ENCODE data around the gene ASB13.

The ASB13 gene

DNA sequence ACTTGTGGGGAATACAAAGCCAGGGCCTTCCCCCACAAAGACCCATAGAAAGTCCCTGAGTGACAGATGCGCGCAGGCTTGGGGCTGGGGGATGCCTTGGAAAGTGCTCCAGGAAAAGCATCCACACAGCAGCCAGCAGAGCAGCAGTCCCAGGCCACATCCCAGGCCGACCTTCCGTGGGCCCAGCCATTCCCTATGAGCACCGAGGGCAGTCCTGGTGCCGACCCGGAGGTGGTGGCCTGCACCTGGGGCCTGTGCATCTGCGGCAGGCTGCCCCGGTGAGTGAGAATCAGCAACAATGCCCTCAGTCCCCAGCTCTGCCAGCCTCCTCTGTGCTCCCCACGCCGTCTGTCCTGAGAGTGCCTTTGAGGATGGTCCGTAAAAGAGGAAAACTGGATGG is 26.4 kb downstream of the ASB13 start:
- no peaks in the 10 kb centered on the region for H3K27me3 ChIP-seq (ENCODE audit: insufficient read depth, low read depth)
- no peak overlapping the region for H3K27ac ChIP-seq
- no peak overlapping the region for H2AFZ ChIP-seq (ENCODE audit: low read depth)
- no peak overlapping the region for H3K4me3 ChIP-seq (IDR thresholded peaks at IDR 0.05; ENCODE audit: insufficient read depth, low read depth, low read length)
- no peak overlapping the region for H3K9ac ChIP-seq
- H3K36me3 ChIP-seq (ENCODE audit: insufficient read depth), result peaks cover 6% of the 10 kb centered on the region; the same call in 1 of the 2 replicates
- TF ChIP-seq, protein P1, sequence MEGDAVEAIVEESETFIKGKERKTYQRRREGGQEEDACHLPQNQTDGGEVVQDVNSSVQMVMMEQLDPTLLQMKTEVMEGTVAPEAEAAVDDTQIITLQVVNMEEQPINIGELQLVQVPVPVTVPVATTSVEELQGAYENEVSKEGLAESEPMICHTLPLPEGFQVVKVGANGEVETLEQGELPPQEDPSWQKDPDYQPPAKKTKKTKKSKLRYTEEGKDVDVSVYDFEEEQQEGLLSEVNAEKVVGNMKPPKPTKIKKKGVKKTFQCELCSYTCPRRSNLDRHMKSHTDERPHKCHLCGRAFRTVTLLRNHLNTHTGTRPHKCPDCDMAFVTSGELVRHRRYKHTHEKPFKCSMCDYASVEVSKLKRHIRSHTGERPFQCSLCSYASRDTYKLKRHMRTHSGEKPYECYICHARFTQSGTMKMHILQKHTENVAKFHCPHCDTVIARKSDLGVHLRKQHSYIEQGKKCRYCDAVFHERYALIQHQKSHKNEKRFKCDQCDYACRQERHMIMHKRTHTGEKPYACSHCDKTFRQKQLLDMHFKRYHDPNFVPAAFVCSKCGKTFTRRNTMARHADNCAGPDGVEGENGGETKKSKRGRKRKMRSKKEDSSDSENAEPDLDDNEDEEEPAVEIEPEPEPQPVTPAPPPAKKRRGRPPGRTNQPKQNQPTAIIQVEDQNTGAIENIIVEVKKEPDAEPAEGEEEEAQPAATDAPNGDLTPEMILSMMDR (conservative IDR thresholded peaks at IDR 0.05; ENCODE audit: low read depth, low read length), result no peak
- H3K4me1 ChIP-seq (ENCODE audit: low read depth, poor library complexity, severe bottlenecking), result no peaks in the 10 kb centered on the region
- no peak overlapping the region for H3K4me2 ChIP-seq
- no peaks in the 10 kb centered on the region for H3K79me2 ChIP-seq (ENCODE audit: insufficient read depth, low read depth)
- no peaks in the 10 kb centered on the region for H4K20me1 ChIP-seq (ENCODE audit: insufficient read depth)

- Histone ChIP-seq H2AFZ (ENCODE audit: low read depth) (no peak overlapping the region), H3K36me3 (ENCODE audit: insufficient read depth) (peaks cover 6% of the 10 kb centered on the region; the same call in 1 of the 2 replicates), H3K9ac (no peak overlapping the region), H3K79me2 (ENCODE audit: insufficient read depth, low read depth) (no peaks in the 10 kb centered on the region), H3K4me3 (IDR thresholded peaks at IDR 0.05; ENCODE audit: insufficient read depth, low read depth, low read length) (no peak overlapping the region), H3K4me2 (no peak overlapping the region), H3K4me1 (ENCODE audit: low read depth, poor library complexity, severe bottlenecking) (no peaks in the 10 kb centered on the region), H3K27me3 (ENCODE audit: insufficient read depth, low read depth) (no peaks in the 10 kb centered on the region), H3K27ac (no peak overlapping the region), H4K20me1 (ENCODE audit: insufficient read depth) (no peaks in the 10 kb centered on the region)
- TF ChIP-seq, protein P1 (conservative IDR thresholded peaks at IDR 0.05; ENCODE audit: low read depth, low read length), result no peak
These were observed 27.3 kb downstream of the ASB13 start for GRCh38 chr10:5639066-5639465.

DNA sequence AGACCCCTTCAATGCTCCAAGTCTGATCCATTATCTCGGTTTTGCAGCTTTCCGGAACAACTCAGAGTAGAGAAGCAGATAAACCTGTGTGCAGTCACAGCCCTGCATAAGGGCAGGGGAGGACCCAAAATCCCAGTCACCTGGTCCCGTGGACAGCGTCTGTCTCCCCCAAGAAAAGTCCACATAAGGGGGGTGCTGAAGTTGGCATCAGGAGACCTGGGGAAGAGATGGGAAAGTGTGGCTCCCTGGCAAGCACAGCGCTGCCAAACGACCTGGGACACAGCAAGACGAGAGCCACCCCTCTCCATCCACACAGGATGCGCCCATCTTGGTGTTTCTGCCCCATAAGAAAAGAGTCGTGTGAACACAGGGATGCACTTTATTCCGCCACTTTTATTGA is 27.9 kb downstream of the ASB13 start:
- no peak overlapping the region for H2AFZ ChIP-seq (ENCODE audit: low read depth)
- H3K4me3 ChIP-seq (IDR thresholded peaks at IDR 0.05; ENCODE audit: insufficient read depth, low read depth, low read length), result no peak overlapping the region
- no peak overlapping the region for H3K9ac ChIP-seq
- no peak overlapping the region for H3K27ac ChIP-seq
- TF ChIP-seq, protein P1 (conservative IDR thresholded peaks at IDR 0.05; ENCODE audit: low read depth, low read length), result no peak
- no peaks in the 10 kb centered on the region for H3K4me1 ChIP-seq (ENCODE audit: low read depth, poor library complexity, severe bottlenecking)
- no peaks in the 10 kb centered on the region for H3K27me3 ChIP-seq (ENCODE audit: insufficient read depth, low read depth)
- no peaks in the 10 kb centered on the region for H3K79me2 ChIP-seq (ENCODE audit: insufficient read depth, low read depth)
- no peak overlapping the region for H3K4me2 ChIP-seq
- peaks cover 6% of the 10 kb centered on the region; the same call in 1 of the 2 replicates for H3K36me3 ChIP-seq (ENCODE audit: insufficient read depth)
- no peaks in the 10 kb centered on the region for H4K20me1 ChIP-seq (ENCODE audit: insufficient read depth)

GRCh38 chr10:5634918-5635317 is 31.5 kb downstream of the ASB13 start:
- TF ChIP-seq, protein P1 (conservative IDR thresholded peaks at IDR 0.05; ENCODE audit: low read depth, low read length), result no peak
- no peaks in the 10 kb centered on the region for H3K79me2 ChIP-seq (ENCODE audit: insufficient read depth, low read depth)

More at GRCh38 chr10:5634918-5635317, 31.5 kb downstream of the ASB13 start:
- Histone ChIP-seq H3K36me3 (ENCODE audit: insufficient read depth) (no peaks in the 10 kb centered on the region), H4K20me1 (ENCODE audit: insufficient read depth) (no peaks in the 10 kb centered on the region), H3K27ac (no peak overlapping the region), H3K27me3 (ENCODE audit: insufficient read depth, low read depth) (no peaks in the 10 kb centered on the region; the same call in 1 of the 2 replicates), H3K9ac (no peak overlapping the region), H3K4me1 (ENCODE audit: low read depth, poor library complexity, severe bottlenecking) (no peaks in the 10 kb centered on the region), H3K4me2 (no peak overlapping the region), H2AFZ (ENCODE audit: low read depth) (no peak overlapping the region), H3K4me3 (IDR thresholded peaks at IDR 0.05; ENCODE audit: insufficient read depth, low read depth, low read length) (no peak overlapping the region)

Measured in KMS-11 (cell line).